Transverse colon (tissue), 4 donors: ENCODE results near the gene USP30.

Source experiments
- POLR2A ChIP-seq: fragments of 450-650 bp; IDR thresholded peaks from one replicate; pipeline ENCODE4 v1.6.1; 2016; ENCODE audit warnings: antibody characterized with exemption, mild to moderate bottlenecking, moderate library complexity
- POLR2AphosphoS5 ChIP-seq, 3 donors: sonication (generic); formaldehyde crosslinking; IDR thresholded peaks; one replicate each; pipeline ENCODE4 v1.6.1; 2016; ENCODE audit warnings: antibody characterized with exemption in 3 of 3
- TF ChIP-seq, protein P1 (sequence below), 5 experiments: fragments of 200-600 bp in 3 of 5; fragments of 450-650 bp in 2 of 5; sonication (generic) in 3 of 5; IDR thresholded peaks; 1 replicate in 2 of 5; 2 replicates in 3 of 5; pipeline ENCODE4 v1.5.1; 2016 to 2017; ENCODE audit warnings: antibody characterized with exemption in 5 of 5, inconsistent platforms in 3 of 5, mild to moderate bottlenecking in 2 of 5, moderate library complexity in 1 of 5

DNA sequence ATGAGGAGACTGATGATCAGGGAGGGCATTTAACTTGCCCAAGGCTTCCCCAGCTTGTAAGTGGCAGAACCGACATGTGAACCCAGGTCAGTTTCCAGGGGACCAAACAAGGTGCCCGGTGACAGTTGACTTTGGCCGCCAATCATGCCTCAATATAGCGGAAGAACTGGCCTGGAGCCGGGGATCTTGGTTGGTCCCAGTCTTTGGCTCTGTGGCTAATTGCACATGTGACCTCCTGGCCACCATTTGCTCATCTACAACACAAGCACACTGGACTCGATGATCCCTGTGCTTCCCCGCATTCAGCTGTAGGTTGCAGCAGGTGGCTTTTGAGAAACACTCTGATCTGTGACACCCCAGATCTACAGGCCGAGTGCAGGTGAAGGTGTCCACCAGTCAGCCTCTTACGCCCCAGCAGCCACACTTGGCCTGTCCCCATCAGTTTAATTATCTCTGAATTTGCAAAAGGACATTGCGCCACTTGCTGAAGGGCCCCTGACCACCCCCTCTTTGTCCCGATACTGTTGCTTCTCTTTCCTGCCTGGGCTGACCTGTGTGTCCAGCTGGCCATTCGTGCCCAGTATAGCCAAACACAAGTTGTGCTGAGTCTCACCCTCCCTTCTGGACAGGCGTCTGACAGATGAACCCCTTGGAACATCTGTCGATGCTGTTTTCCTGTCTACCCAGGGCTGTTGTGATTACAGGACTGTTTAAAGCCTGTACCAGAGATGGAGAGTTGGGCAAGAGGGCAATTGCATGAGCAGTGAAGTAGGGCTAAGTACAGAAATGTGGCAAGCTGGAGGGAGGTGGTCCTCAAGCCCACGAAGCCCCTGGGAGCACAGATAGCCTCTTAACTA is 78.1 kb downstream of the USP30 start:
- TF ChIP-seq, protein P1, sequence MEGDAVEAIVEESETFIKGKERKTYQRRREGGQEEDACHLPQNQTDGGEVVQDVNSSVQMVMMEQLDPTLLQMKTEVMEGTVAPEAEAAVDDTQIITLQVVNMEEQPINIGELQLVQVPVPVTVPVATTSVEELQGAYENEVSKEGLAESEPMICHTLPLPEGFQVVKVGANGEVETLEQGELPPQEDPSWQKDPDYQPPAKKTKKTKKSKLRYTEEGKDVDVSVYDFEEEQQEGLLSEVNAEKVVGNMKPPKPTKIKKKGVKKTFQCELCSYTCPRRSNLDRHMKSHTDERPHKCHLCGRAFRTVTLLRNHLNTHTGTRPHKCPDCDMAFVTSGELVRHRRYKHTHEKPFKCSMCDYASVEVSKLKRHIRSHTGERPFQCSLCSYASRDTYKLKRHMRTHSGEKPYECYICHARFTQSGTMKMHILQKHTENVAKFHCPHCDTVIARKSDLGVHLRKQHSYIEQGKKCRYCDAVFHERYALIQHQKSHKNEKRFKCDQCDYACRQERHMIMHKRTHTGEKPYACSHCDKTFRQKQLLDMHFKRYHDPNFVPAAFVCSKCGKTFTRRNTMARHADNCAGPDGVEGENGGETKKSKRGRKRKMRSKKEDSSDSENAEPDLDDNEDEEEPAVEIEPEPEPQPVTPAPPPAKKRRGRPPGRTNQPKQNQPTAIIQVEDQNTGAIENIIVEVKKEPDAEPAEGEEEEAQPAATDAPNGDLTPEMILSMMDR (IDR thresholded peaks at IDR 0.05): no peak
- TF ChIP-seq POLR2A: no peak
- no peak for TF ChIP-seq POLR2AphosphoS5 (IDR thresholded peaks at IDR 0.05)
